HG03575 (cell line): ENCODE measurements around the gene CMIP.

Source experiments
- ATAC-seq: cut with Tn5 transposase; IDR thresholded peaks from one replicate; pipeline ENCODE4 v1.9.1; 2021; ENCODE audit not compliant: unreplicated experiment, insufficient number of reproducible peaks, low FRiP score; ENCODE audit errors: extremely low read depth

Gene CMIP

GRCh38 chr16:81457326-81458133 is 12.9 kb downstream of the CMIP start:
- no peak for ATAC-seq

DNA sequence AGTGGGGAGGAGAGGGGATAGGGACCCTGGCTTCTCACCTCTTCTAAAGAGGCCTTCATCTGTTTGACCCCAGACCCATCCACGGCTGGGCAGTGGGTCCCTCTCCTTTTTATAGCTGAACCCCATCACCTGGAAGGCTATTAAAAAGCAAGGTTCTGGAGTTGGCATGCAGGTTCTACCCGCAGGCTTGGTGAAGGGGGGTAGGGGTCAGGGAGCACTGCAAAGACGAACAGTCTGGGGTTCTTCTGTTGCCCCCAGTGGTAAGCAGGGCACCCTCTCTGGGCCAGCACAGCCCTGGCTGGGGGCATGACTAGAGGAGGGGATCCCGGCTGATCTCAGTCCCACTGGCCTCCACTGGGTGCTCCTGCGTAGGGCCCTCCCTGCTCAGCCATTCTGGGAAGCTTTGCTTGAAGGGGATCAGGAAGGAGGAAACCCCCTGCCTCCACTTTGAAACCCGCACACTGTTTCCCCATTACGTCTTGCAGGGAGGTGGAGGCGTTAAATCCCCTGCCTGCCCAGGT is 13.6 kb downstream of the CMIP start:
- no peak for ATAC-seq

GRCh38 chr16:81458827-81459598 is 14.4 kb downstream of the CMIP start:
- no peak for ATAC-seq

GRCh38 chr16:81460075-81460474 is 15.5 kb downstream of the CMIP start:
- ATAC-seq: no peak

GRCh38 chr16:81461243-81461642 is 16.6 kb downstream of the CMIP start:
- no peak for ATAC-seq

DNA sequence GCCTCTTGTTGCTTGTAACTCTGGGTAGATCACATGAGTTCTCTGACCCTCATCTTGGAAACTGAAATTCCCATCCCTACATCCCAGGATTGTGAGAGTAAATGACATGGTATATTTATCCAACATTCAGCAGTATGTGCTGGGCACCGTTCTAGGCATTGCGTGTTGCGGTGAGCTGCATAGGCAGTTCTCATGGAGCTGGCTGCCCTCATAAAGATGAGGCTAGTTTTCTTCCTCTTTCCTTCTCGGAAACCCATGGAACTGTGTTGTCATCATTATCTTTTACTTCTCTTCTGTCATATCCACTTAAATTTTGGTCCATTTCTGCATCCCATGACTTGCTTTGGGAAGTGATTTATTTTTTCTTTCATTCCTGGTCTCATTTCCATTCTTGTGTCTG is 17.2 kb downstream of the CMIP start:
- ATAC-seq: no peak

DNA sequence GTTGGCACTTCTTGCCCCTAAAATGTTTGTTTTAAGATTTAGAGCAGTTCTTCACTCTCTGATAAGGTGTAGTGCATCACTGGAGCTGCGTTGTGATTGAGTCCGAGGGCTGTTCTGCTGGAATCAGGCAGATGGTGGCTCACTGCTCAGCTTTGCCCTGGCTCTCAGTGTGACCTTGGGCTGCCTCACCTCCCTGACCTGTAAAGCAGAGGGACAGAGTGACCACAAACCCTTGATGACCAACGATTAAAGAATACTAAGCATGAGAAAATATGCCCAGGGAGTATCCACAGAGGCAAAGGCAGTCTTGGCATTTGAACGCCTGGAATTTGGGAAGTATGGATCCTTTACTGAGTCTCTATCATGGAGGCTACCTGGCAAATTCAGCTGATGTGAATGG is 18.1 kb downstream of the CMIP start:
- ATAC-seq: no peak

GRCh38 chr16:81463296-81463890 is 18.8 kb downstream of the CMIP start:
- ATAC-seq: no peak

- ATAC-seq: no peak
These were observed 19.7 kb downstream of the CMIP start for GRCh38 chr16:81464279-81464678.

GRCh38 chr16:81465375-81465943 is 20.9 kb downstream of the CMIP start:
- ATAC-seq: no peak

- ATAC-seq: no peak
These were observed 21.9 kb downstream of the CMIP start for GRCh38 chr16:81466356-81466980.

DNA sequence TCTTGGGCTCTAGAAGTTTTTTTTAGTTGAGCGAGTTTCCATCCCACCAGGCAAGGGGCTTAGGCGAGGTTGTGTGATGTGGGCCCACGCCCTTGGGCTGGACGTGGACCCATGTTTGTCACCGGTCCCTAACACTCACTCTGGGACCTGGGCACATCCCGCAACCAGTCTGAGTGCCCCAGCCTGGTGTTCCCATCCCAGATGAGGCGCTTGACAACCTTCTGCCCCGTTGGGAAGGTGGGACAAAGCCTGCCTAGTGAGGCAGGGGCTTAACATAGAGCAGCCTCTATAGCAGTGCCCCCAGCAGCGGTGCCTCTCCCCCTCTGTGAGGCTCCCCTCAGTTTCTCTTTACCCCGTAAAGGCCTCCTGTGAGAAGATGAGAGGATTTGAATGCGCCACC is 22.5 kb downstream of the CMIP start:
- ATAC-seq: no peak

DNA sequence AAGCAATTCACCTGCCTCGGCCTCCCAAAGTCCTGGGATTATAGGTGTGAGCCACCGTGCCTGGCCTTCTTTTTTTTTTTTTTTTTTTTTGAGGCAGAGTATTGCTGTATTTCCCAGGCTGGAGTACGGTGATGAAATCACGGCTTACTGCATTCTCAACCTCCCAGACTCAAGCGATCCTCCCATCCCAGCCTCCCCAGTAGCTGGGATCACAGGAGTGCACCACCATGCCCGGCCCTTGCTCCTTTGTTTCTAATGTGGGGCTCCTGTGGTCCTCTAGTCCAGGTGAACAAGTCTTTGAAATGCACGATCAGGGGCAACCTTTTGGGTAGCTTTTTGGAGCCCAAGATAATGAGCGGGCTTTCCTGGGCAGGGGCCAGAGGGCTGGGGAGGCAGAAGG is 23.2 kb downstream of the CMIP start:
- ATAC-seq: no peak

DNA sequence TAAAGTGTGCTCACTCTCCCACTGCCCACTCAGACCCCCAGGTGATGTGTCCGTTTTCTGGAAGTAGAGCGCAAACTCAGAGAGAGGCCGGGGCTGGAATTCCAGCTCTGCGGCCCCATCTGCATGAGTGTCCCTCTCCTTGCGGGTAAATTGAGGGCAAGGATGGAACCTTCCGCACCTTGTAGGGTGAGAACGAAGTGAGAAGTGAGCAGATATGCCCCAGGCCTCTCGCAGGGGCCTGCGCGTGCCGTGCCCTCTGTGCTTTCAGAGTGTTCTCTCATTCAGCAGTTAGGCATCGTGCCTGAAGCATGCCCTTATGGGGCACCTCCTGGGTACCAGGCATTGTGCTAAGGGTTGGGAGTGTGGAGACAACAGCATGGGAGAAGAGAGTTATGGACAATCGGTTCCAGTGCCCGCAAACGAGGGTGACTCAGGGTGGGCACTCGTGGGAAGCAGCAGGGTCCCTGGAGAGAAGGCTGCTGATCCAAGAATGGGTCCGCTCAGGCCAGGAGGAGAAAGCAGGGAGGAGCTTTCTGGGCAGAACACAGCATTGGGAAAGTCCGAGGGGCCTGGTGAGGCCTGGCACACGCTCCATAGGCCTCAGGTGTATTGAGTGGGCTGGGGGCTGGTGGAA is 23.8 kb downstream of the CMIP start:
- ATAC-seq: no peak

DNA sequence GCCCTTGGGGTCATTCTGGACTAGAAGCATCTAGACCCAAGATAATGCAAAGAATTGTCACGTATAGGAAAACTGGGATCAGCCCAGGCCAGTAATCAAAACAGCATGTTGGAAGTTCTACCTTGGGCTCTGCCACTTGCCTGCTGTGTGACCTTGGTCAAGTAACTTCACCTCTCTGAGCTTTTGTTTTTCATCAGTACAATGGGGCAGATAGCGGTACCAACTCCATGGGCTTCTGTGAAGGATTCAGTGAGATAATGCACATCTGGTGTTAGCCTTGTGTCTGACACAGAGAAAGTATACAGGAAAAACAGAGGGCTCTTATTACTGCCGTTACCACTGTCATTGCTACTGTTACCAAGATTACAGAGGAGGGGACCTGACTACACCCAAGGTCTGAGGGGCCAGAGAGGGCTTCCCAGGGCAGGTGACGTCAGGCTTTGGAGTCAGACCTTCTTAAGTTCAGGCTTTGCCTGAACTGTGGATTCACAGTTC is 24.6 kb downstream of the CMIP start:
- ATAC-seq: no peak

DNA sequence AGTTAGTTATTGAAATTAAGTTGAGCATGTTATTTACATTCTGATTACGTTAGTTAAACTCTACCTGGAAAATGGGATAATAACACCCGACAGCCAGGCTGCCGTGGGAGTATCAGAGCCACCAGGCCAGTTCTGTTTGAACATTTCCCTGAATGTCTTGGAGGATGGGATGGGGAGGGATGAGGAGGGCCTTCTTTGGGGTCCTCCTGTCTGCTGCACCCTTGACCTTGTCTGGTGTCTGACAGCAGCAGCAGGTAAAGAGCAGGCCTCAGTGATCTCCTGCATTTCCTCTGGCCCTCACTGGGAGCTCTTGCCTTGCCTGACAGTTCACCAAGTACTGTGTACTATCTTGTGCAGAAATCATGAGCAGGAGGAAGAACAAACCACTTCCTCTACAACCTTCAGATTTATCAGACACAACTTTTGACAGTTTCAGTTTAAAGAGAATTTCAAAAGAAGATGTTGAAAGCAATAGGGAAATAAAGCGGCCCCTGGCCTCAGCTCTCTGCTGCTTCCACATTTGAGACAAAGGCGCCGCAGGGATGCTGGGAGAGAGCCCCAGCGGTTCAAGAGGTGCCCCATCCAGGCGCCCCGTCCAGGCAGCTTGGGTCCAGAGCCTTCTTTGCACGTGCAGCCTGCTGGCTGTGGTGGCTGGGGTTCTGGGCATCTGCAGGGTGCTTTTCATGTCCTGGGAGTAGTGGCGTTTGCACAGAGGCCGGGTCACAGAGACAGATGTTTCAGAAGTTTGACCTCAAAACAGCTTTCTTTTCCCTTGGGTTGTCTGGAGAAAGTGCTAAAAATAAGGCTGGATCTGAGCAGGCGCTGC is 25.3 kb downstream of the CMIP start:
- peak; percentile 82 for ATAC-seq

GRCh38 chr16:81470796-81471636 is 26.4 kb downstream of the CMIP start:
- ATAC-seq: no peak
